A549 (cell line): ENCODE data around the gene PORCN. TPM values are rescaled to one million over a fixed set of nuclear protein-coding genes. Genes with fewer than 3 reads are reported as not detected.

ENCODE experiments used
- ATAC-seq, 2 experiments: fragments of 200-7000 bp in 1 of 2; fragments of >200 bp in 1 of 2; cut with Nextera tagmentation in 1 of 2; cut with Tn5 transposase in 1 of 2; 3 replicates each; pipeline versions ENCODE4 v1.8.0 to v1.9.1; 2018 to 2020; ENCODE audit warnings: mild to moderate bottlenecking in 1 of 2, moderate library complexity in 1 of 2
- CTCF ChIA-PET: fragments of 300-600 bp; sonication (Branson Sonifier 250); formaldehyde crosslinking; extraction: SDS; loops from one replicate; lab custom pipeline; 2021; ENCODE audit warnings: antibody characterized with exemption, inconsistent platforms; lab: Yijun Ruan, JAX
- POLR2A ChIA-PET: fragments of 350-600 bp; formaldehyde crosslinking; extraction: SDS; loops from one replicate; lab custom pipeline; 2021; ENCODE audit warnings: antibody characterized with exemption, inconsistent platforms; lab: Yijun Ruan, JAX
- DNase-seq, 2 experiments: peaks; one replicate each; pipeline versions ENCODE4 v3.0.0 to v3.0.0-alpha.2; 2011 to 2016; ENCODE audit warnings: low read depth in 1 of 2, low spot score in 1 of 2
- FAIRE-seq: peaks from 2 replicates; lab custom pipeline; 2011; peaks lifted over from hg19 to GRCh38; lab: Jason Lieb, UNC
- H3K27ac ChIP-seq, 2 experiments: fragments of >200 bp; sonication (Bioruptor Twin); formaldehyde crosslinking; 3 replicates each; pipeline ENCODE4 v1.5.1; 2016 to 2017
- H3K4me1 ChIP-seq: fragments of >200 bp; sonication (Bioruptor Twin); formaldehyde crosslinking; 3 replicates; pipeline ENCODE4 v1.6.1; 2016
- H3K4me2 ChIP-seq: fragments of >200 bp; sonication (Bioruptor Twin); formaldehyde crosslinking; 3 replicates; pipeline ENCODE4 v1.6.1; 2016
- H3K4me3 ChIP-seq: fragments of >200 bp; sonication (Bioruptor Twin); formaldehyde crosslinking; 3 replicates; pipeline ENCODE4 v1.5.1; 2016
- H3K9me3 ChIP-seq: fragments of >200 bp; sonication (Bioruptor Twin); formaldehyde crosslinking; 3 replicates; pipeline ENCODE4 v1.6.1; 2016
- BHLHE40 ChIP-seq: IDR thresholded peaks from 2 replicates; pipeline ENCODE4 v1.6.1; 2012; ENCODE audit warnings: low read depth, low read length, inconsistent platforms
- CBX8 ChIP-seq: fragments of 200-600 bp; sonication (generic); IDR thresholded peaks from 2 replicates; pipeline ENCODE4 v1.6.1; 2016
- EHF ChIP-seq: fragments of 250-450 bp; sonication (Bioruptor Pico); IDR thresholded peaks from 2 replicates; pipeline ENCODE4 v1.5.0; 2020; ENCODE audit warnings: mild to moderate bottlenecking
- EP300 ChIP-seq, 2 experiments: fragments of >200 bp; sonication (Bioruptor Twin); formaldehyde crosslinking; IDR thresholded peaks; 2 replicates in 1 of 2; 3 replicates in 1 of 2; pipeline ENCODE4 v1.6.1; 2016 to 2017
- FOSB ChIP-seq: fragments of 250-450 bp; sonication (Bioruptor Pico); IDR thresholded peaks from 2 replicates; pipeline ENCODE4 v1.5.0; 2020; ENCODE audit warnings: mild to moderate bottlenecking, moderate library complexity
- FOSL2 ChIP-seq, 2 experiments: fragments of 450-650 bp in 1 of 2; fragments of >200 bp in 1 of 2; sonication (Bioruptor Twin) in 1 of 2; formaldehyde crosslinking; IDR thresholded peaks; 2 replicates each; pipeline versions ENCODE4 v1.5.0 to v1.6.1; 2016 to 2020; ENCODE audit warnings: mild to moderate bottlenecking in 1 of 2, moderate library complexity in 1 of 2
- GATA3 ChIP-seq: IDR thresholded peaks from 2 replicates; pipeline ENCODE4 v1.6.1; 2012; ENCODE audit warnings: borderline replicate concordance
- HEYL ChIP-seq: fragments of 250-450 bp; sonication (Bioruptor Pico); IDR thresholded peaks from 2 replicates; pipeline ENCODE4 v1.8.0; 2021; ENCODE audit warnings: mild to moderate bottlenecking, moderate library complexity
- HOXB13 ChIP-seq: fragments of 250-450 bp; sonication (Bioruptor Pico); IDR thresholded peaks from 2 replicates; pipeline ENCODE4 v1.5.0; 2020; ENCODE audit warnings: low read depth, mild to moderate bottlenecking, moderate library complexity
- JUN ChIP-seq, 2 experiments: fragments of >200 bp; sonication (Bioruptor Twin); formaldehyde crosslinking; IDR thresholded peaks; 2 replicates in 1 of 2; 3 replicates in 1 of 2; pipeline ENCODE4 v1.6.1; 2016 to 2017
- JUNB ChIP-seq: fragments of >200 bp; sonication (Bioruptor Twin); formaldehyde crosslinking; IDR thresholded peaks from 2 replicates; pipeline ENCODE4 v1.6.1; 2016
- KDM1A ChIP-seq: fragments of 200-600 bp; sonication (generic); IDR thresholded peaks from 2 replicates; pipeline ENCODE4 v1.6.1; 2016; ENCODE audit warnings: low read depth, mild to moderate bottlenecking
- MAX ChIP-seq: IDR thresholded peaks from 2 replicates; pipeline ENCODE4 v1.6.1; 2012
- MYC ChIP-seq: IDR thresholded peaks from 2 replicates; pipeline ENCODE4 v1.6.1; 2012; ENCODE audit warnings: mild to moderate bottlenecking, inconsistent platforms, low read length, improper control_type of control experiment, borderline replicate concordance
- NPAS2 ChIP-seq: fragments of 250-450 bp; sonication (Bioruptor Pico); IDR thresholded peaks from 2 replicates; pipeline ENCODE4 v1.8.0; 2022; ENCODE audit warnings: mild to moderate bottlenecking, moderate library complexity, borderline replicate concordance
- NR3C1 ChIP-seq: fragments of >200 bp; sonication (Bioruptor Twin); formaldehyde crosslinking; IDR thresholded peaks from 3 replicates; pipeline ENCODE4 v1.6.1; 2017
- PHF8 ChIP-seq: fragments of 200-600 bp; sonication (generic); IDR thresholded peaks from 2 replicates; pipeline ENCODE4 v1.6.1; 2016; ENCODE audit warnings: low read depth, mild to moderate bottlenecking, antibody characterized with exemption, moderate library complexity, borderline replicate concordance
- RAD21 ChIP-seq, 2 experiments: fragments of >200 bp in 1 of 2; sonication (Bioruptor Twin) in 1 of 2; formaldehyde crosslinking in 1 of 2; IDR thresholded peaks in 1 of 2; conservative IDR thresholded peaks in 1 of 2; 2 replicates in 1 of 2; 3 replicates in 1 of 2; pipeline ENCODE4 v1.6.1; 2012 to 2018; ENCODE audit warnings: inconsistent platforms in 1 of 2
- RARB ChIP-seq: fragments of 250-450 bp; sonication (Bioruptor Pico); IDR thresholded peaks from 2 replicates; pipeline ENCODE4 v1.8.0; 2021; ENCODE audit warnings: mild to moderate bottlenecking, moderate library complexity
- RCOR1 ChIP-seq: fragments of 150-350 bp; IDR thresholded peaks from 2 replicates; pipeline ENCODE4 v1.6.1; 2014; ENCODE audit warnings: antibody characterized with exemption, low read length, low read depth
- REST ChIP-seq: fragments of 200-600 bp; sonication (generic); IDR thresholded peaks from 2 replicates; pipeline ENCODE4 v1.6.1; 2016; ENCODE audit warnings: antibody characterized with exemption, mild to moderate bottlenecking, moderate library complexity
- SMC3 ChIP-seq: fragments of >200 bp; sonication (Bioruptor Twin); formaldehyde crosslinking; IDR thresholded peaks from 3 replicates; pipeline ENCODE4 v1.6.1; 2018; ENCODE audit warnings: inconsistent platforms
- SREBF2 ChIP-seq: fragments of 450-650 bp; IDR thresholded peaks from 2 replicates; pipeline ENCODE4 v1.6.1; 2014; ENCODE audit warnings: mild to moderate bottlenecking, moderate library complexity
- TFCP2L1 ChIP-seq: fragments of 250-450 bp; sonication (Bioruptor Pico); IDR thresholded peaks from 2 replicates; pipeline ENCODE4 v1.5.0; 2021; ENCODE audit warnings: mild to moderate bottlenecking
- TP53 ChIP-seq: fragments of 250-450 bp; sonication (Bioruptor Pico); IDR thresholded peaks from 2 replicates; pipeline ENCODE4 v1.5.0; 2021; ENCODE audit warnings: mild to moderate bottlenecking, moderate library complexity
- USF2 ChIP-seq: fragments of 450-650 bp; IDR thresholded peaks from 2 replicates; pipeline ENCODE4 v1.6.1; 2014; ENCODE audit warnings: antibody characterized with exemption
- WGBS: methylation state at CpG from one replicate; pipeline ENCODE4 v1.1.6; 2017; ENCODE audit errors: missing lambda C conversion rate; 5-methylcytosine and 5-hydroxymethylcytosine counted together
- polyA plus RNA-seq, 4 experiments: library from polyadenylated mRNA; depleted of rRNA in 3 of 4; stranded (reverse); fragments of >200 nt; fragmentation: RNase III in 1 of 4; extraction: RNeasy Plus Mini Kit Qiagen cat#74134 plus additional on column Dnase treatment in 1 of 4; gene quantifications; 2 replicates in 3 of 4; 3 replicates in 1 of 4; pipeline ENCODE4 v1.2.3, GENCODE V29; 2011 to 2017
- TF ChIP-seq, protein P1 (sequence below): fragments of 150-350 bp; IDR thresholded peaks from 2 replicates; pipeline ENCODE4 v1.6.1; 2014; ENCODE audit warnings: low read depth, mild to moderate bottlenecking, low read length
- TF ChIP-seq, protein P2 (sequence below): IDR thresholded peaks from 2 replicates; pipeline ENCODE4 v1.6.1; 2012
- TF ChIP-seq, protein P3 (sequence below): fragments of 250-450 bp; sonication (Bioruptor Pico); IDR thresholded peaks from 2 replicates; pipeline ENCODE4 v1.5.0; 2021; ENCODE audit warnings: mild to moderate bottlenecking, moderate library complexity, borderline replicate concordance

Gene PORCN
- polyA plus RNA-seq, 2 of the 4 experiments (the other 2 are of a cell fraction), result 9.4 to 18.6 TPM

DNA sequence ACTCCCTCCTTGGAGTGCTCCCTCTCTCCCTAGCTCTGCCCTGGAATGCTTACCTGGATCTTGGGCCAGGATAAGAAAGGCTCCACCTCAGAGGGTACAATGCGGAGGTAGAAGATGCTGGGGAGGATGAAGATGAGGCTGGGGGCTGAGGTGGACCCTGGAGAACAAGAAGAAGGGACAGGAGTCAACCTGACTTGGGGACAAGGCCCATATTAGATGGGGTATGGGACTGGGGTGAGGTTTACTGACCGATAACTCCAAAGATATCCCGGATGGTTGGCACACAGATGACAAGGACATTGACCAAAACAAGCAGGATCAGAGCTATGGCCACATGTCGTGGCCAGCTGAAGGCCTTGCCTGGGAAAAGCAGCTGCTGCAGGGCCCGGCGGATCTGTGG, 49.3 kb upstream of the PORCN start:
- ChIA-PET CTCF (no interaction called here), POLR2A (no interaction called here)
- ATAC-seq (no peak), DNase-seq (no peak), FAIRE-seq (no peak)
- Histone ChIP-seq H3K9me3 (no peaks in the 10 kb centered on the region), H3K4me1 (no peaks in the 10 kb centered on the region), H3K4me2 (no peak overlapping the region), H3K4me3 (no peak overlapping the region), H3K27ac (no peak overlapping the region)
- 72% methylated on average over 6 of the region's 6 CpGs for WGBS
- TF ChIP-seq, protein P1, sequence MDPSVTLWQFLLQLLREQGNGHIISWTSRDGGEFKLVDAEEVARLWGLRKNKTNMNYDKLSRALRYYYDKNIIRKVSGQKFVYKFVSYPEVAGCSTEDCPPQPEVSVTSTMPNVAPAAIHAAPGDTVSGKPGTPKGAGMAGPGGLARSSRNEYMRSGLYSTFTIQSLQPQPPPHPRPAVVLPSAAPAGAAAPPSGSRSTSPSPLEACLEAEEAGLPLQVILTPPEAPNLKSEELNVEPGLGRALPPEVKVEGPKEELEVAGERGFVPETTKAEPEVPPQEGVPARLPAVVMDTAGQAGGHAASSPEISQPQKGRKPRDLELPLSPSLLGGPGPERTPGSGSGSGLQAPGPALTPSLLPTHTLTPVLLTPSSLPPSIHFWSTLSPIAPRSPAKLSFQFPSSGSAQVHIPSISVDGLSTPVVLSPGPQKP, result no peak
- TF ChIP-seq EHF (CRISPR knock-in tag) (no peak), GATA3 (no peak), TFCP2L1 (no peak), JUN (IDR thresholded peaks at IDR 0.05) (no peak), SMC3 (no peak), FOSL2 (IDR thresholded peaks at IDR 0.05) (no peak), FOSL2 (CRISPR knock-in tag; IDR thresholded peaks at IDR 0.05) (no peak), MYC (no peak), PHF8 (no peak), REST (no peak), USF2 (no peak), HEYL (CRISPR knock-in tag) (no peak), KDM1A (no peak), RCOR1 (no peak), FOSB (CRISPR knock-in tag) (no peak), BHLHE40 (no peak), SREBF2 (no peak), JUNB (no peak), HOXB13 (CRISPR knock-in tag) (no peak)
- TF ChIP-seq, protein P2, sequence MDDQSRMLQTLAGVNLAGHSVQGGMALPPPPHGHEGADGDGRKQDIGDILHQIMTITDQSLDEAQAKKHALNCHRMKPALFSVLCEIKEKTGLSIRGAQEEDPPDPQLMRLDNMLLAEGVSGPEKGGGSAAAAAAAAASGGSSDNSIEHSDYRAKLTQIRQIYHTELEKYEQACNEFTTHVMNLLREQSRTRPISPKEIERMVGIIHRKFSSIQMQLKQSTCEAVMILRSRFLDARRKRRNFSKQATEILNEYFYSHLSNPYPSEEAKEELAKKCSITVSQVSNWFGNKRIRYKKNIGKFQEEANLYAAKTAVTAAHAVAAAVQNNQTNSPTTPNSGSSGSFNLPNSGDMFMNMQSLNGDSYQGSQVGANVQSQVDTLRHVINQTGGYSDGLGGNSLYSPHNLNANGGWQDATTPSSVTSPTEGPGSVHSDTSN, result no peak
- TF ChIP-seq, all 56 proteins: peak for 0

- WGBS, result 64% methylated on average over 3 of the region's 3 CpGs
- DNase-seq, result no peak
- no peak overlapping the region for H3K27ac ChIP-seq
- TF ChIP-seq NPAS2 (CRISPR knock-in tag) (no peak), GATA3 (no peak), RAD21 (conservative IDR thresholded peaks at IDR 0.05 in 1 of 2, IDR thresholded peaks at IDR 0.05 in 1 of 2) (no peak), TP53 (no peak), MAX (no peak), NR3C1 (no peak), EP300 (IDR thresholded peaks at IDR 0.05) (no peak), CBX8 (no peak), RARB (no peak)
- TF ChIP-seq, protein P3, sequence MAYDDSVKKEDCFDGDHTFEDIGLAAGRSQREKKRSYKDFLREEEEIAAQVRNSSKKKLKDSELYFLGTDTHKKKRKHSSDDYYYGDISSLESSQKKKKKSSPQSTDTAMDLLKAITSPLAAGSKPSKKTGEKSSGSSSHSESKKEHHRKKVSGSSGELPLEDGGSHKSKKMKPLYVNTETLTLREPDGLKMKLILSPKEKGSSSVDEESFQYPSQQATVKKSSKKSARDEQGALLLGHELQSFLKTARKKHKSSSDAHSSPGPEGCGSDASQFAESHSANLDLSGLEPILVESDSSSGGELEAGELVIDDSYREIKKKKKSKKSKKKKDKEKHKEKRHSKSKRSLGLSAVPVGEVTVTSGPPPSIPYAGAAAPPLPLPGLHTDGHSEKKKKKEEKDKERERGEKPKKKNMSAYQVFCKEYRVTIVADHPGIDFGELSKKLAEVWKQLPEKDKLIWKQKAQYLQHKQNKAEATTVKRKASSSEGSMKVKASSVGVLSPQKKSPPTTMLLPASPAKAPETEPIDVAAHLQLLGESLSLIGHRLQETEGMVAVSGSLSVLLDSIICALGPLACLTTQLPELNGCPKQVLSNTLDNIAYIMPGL (CRISPR knock-in tag), result no peak
- TF ChIP-seq, all 56 proteins: peak for 0
- no peak overlapping the region for H3K4me3 ChIP-seq
- H3K9me3 ChIP-seq, result no peaks in the 10 kb centered on the region
- ATAC-seq (no peak), FAIRE-seq (no peak)
- POLR2A ChIA-PET, result no interaction called here
- no peak overlapping the region for H3K4me2 ChIP-seq
- no peaks in the 10 kb centered on the region for H3K4me1 ChIP-seq
- CTCF ChIA-PET, result no interaction called here
Measured at GRCh38 chrX:48460031-48460430, 48.8 kb upstream of the PORCN start.
